Kidney (tissue), 14 donors: ENCODE measurements around the gene THEM5. TPM values are rescaled to one million over a fixed set of nuclear protein-coding genes. Genes with fewer than 3 reads are reported as not detected.
A peak's percentile ranks its signal among the peaks of the same experiment; 100 is the strongest.

Experiments
- DNase-seq, 5 donors: peaks; one replicate each; pipeline ENCODE4 v3.0.0-alpha.2; 2013 to 2020
- FAIRE-seq: peaks from 2 replicates; lab custom pipeline; 2012; peaks lifted over from hg19 to GRCh38; lab: Jason Lieb, UNC
- H3K27ac ChIP-seq, 2 donors: one replicate each; pipeline ENCODE4 v1.7.0; 2013; ENCODE audit warnings: low read depth in 2 of 2, low read length in 2 of 2, inconsistent platforms in 1 of 2
- H3K27me3 ChIP-seq: one replicate; pipeline ENCODE4 v1.7.1; 2013; ENCODE audit warnings: low read length, inconsistent platforms; ENCODE audit not compliant: control insufficient read depth, insufficient read depth
- H3K36me3 ChIP-seq, 3 donors: one replicate each; pipeline versions ENCODE4 v1.7.0 to v1.7.1; 2013; ENCODE audit warnings: low read length in 3 of 3, control low read depth in 1 of 3, inconsistent platforms in 1 of 3; ENCODE audit not compliant: insufficient read depth in 3 of 3, control insufficient read depth in 2 of 3
- H3K4me1 ChIP-seq, 3 donors: one replicate each; pipeline versions ENCODE4 v1.7.0 to v1.7.1; 2013; ENCODE audit warnings: low read length in 3 of 3, inconsistent platforms in 1 of 3, low read depth in 1 of 3; ENCODE audit not compliant: control insufficient read depth in 2 of 3, insufficient read depth in 2 of 3
- H3K4me3 ChIP-seq, 3 donors: one replicate each; pipeline versions ENCODE4 v1.7.0 to v1.8.1; 2013; ENCODE audit warnings: low read length in 3 of 3, control low read depth in 1 of 3, inconsistent platforms in 1 of 3
- H3K9ac ChIP-seq, 3 donors: one replicate each; pipeline versions ENCODE4 v1.7.0 to v1.7.1; 2013; ENCODE audit warnings: low read length in 3 of 3, control low read depth in 1 of 3, inconsistent platforms in 1 of 3
- H3K9me3 ChIP-seq, 3 donors: one replicate each; pipeline versions ENCODE4 v1.7.0 to v1.7.1; 2013; ENCODE audit warnings: low read length in 3 of 3, control low read depth in 1 of 3, inconsistent platforms in 1 of 3; ENCODE audit not compliant: control insufficient read depth in 2 of 3, insufficient read depth in 1 of 3
- CTCF ChIP-seq: IDR thresholded peaks from 3 replicates; pipeline ENCODE4 v1.5.1; 2012; ENCODE audit warnings: mild to moderate bottlenecking, moderate library complexity, borderline replicate concordance; ENCODE audit not compliant: insufficient read depth; ENCODE audit errors: extremely low read depth
- intact Hi-C: fragments of 100-400 bp; cut with DNase I; formaldehyde crosslinking; loops from one replicate; pipeline ENCODE4 v1.11.1; 2022
- polyA plus RNA-seq: library from polyadenylated mRNA; stranded (reverse); fragments of 350-450 nt; fragmentation: Illumina TruSeq; extraction: RNeasy Lipid Tissue Mini Kit (QIAGEN cat#74804); gene quantifications from one replicate; pipeline ENCODE4 v1.2.3, GENCODE V29; 2014; ENCODE audit warnings: low read depth, low replicate concordance; ENCODE audit not compliant: insufficient read depth
- total RNA-seq: library from RNA; stranded (reverse); fragmentation: NEBNext Ultra II Directional; extraction: Animal tissue kit (Norgen Biotek cat#: 25700); gene quantifications from one replicate; pipeline ENCODE4 v1.2.1, GENCODE V29; 2021
- donor health status: control.
- donor health status: control.
- donor health status: control.
- donor health status: control.
- donor health status: control.
- donor health status: DM: yes; HTN: yes; CAD: no.
- donor health status: Normal renal cell carcinoma (clear cell type).

THEM5 gene
- total and polyA plus RNA-seq, 2 donors from 2014 or later, result not detected

GRCh38 chr1:151837884-151838221, 15.7 kb downstream of the THEM5 start:
- no peaks in the 10 kb centered on the region for H3K9me3 ChIP-seq
- H3K27ac ChIP-seq, result peak overlapping the region in 1 of 2 donors; percentile 89
- H3K36me3 ChIP-seq, result no peaks in the 10 kb centered on the region
- intact Hi-C loops, result no loop called here
- TF ChIP-seq CTCF, result no peak
- peaks cover 0 to 33% (median 31%) of the 10 kb centered on the region in 3 donors for H3K4me1 ChIP-seq
- H3K27me3 ChIP-seq, result peaks cover 26% of the 10 kb centered on the region
- H3K4me3 ChIP-seq, result no peak overlapping the region
- no peak for FAIRE-seq
- H3K9ac ChIP-seq, result peak overlapping the region in 1 of 3 donors; percentile 38
- DNase-seq, result peak in 1 of 5 donors; percentile 80

GRCh38 chr1:151837197-151837596, 16.3 kb downstream of the THEM5 start:
- Histone ChIP-seq H3K9ac (peak overlapping the region in 1 of 3 donors; percentile 38), H3K27me3 (peaks cover 26% of the 10 kb centered on the region), H3K4me1 (peaks cover 0 to 37% (median 35%) of the 10 kb centered on the region in 3 donors), H3K9me3 (no peaks in the 10 kb centered on the region), H3K4me3 (peak overlapping the region in 1 of 3 donors; percentile 12), H3K27ac (peak overlapping the region; percentile 89 to 90), H3K36me3 (no peaks in the 10 kb centered on the region)
- intact Hi-C loops, result no loop called here
- no peak for TF ChIP-seq CTCF
- no peak for DNase-seq
- FAIRE-seq, result no peak

- Histone ChIP-seq H3K9ac (peak overlapping the region in 1 of 3 donors; percentile 79), H3K27me3 (peaks cover 23% of the 10 kb centered on the region), H3K4me3 (no peak overlapping the region), H3K9me3 (no peaks in the 10 kb centered on the region), H3K4me1 (peaks cover 0 to 41% (median 36%) of the 10 kb centered on the region in 3 donors), H3K27ac (peak overlapping the region; percentile 89 to 90), H3K36me3 (no peaks in the 10 kb centered on the region)
- intact Hi-C loops, result no loop called here
- FAIRE-seq (no peak), DNase-seq (no peak)
- TF ChIP-seq CTCF, result no peak
Observed at GRCh38 chr1:151835596-151835995, 17.9 kb downstream of the THEM5 start.

- Histone ChIP-seq H3K4me3 (no peak overlapping the region), H3K4me1 (peaks cover 0 to 50% (median 36%) of the 10 kb centered on the region in 3 donors), H3K36me3 (no peaks in the 10 kb centered on the region), H3K9ac (no peak overlapping the region), H3K27me3 (peaks cover 13% of the 10 kb centered on the region), H3K27ac (peak overlapping the region in 1 of 2 donors; percentile 30), H3K9me3 (no peaks in the 10 kb centered on the region)
- FAIRE-seq (no peak), DNase-seq (no peak)
- intact Hi-C loops, result no loop called here
- no peak for TF ChIP-seq CTCF
Observed at GRCh38 chr1:151834239-151834638, 19.3 kb downstream of the THEM5 start.
